ENCODE data around the gene ARID3C.

DNA sequence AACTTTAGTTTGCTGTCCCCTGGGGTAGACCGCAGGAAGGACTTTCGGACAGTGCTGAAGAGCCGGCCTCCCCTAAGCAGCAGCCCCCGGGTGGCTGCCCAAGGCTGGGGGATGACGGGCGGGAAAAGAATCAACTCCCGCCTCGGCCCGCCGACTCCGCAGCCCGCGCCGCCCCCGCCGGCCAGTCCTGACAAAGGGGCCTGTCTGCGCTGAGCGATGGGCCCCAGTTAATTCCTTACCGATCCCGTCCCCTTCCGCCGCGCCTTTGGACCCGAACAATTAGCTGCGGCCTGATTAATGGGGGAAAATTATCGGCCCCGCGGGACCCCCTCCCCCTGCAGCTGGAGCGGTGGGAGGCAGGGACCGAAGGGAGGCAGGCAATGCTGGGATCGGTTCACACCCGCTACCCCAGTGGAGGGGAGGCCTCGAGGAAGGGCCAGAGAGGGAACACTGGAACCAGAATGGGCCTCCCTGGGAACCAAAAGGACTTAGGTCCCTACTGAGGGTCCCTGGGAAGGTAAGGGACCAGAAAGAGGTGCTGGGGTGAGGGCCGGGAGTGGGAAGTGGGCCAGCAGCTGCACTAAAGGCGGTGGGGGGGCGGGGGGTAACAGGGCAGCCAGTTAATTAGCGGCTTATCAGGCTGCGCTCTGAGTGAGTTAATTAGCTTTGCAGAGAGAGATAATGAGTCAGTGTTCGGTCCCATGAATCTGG lies 4.2 kb downstream of the ARID3C start:
- TF ChIP-seq CTCF (IDR thresholded peaks at IDR 0.05) (no peak), POLR2A (IDR thresholded peaks at IDR 0.05) (no peak)
